GM18517 (cell line): Measurements from ENCODE around the gene NGRN.
"Not testable (repeated sequence)": the region's sequence is repeated elsewhere in the genome, so short reads cannot be mapped to it uniquely, and the experiment has no call there.

Source experiments
- ATAC-seq: cut with Tn5 transposase; IDR thresholded peaks from one replicate; pipeline ENCODE4 v1.9.1; 2021; ENCODE audit warnings: mild to moderate bottlenecking, moderate library complexity; ENCODE audit not compliant: unreplicated experiment

NGRN gene

GRCh38 chr15:90280743-90281142 lies 15.3 kb downstream of the NGRN start:
- not testable (repeated sequence) for ATAC-seq

- ATAC-seq, result not testable (repeated sequence)
These were observed 16.2 kb downstream of the NGRN start for GRCh38 chr15:90281637-90282036.

GRCh38 chr15:90286678-90287077 lies 21.2 kb downstream of the NGRN start:
- ATAC-seq, result no peak

GRCh38 chr15:90287101-90287500 lies 21.6 kb downstream of the NGRN start:
- ATAC-seq, result no peak

GRCh38 chr15:90287946-90288345 lies 22.5 kb downstream of the NGRN start:
- no peak for ATAC-seq

GRCh38 chr15:90291679-90292356 lies 26.3 kb downstream of the NGRN start:
- ATAC-seq, result no peak

GRCh38 chr15:90293040-90293810 lies 27.8 kb downstream of the NGRN start:
- not testable (repeated sequence) for ATAC-seq

GRCh38 chr15:90294159-90294558 lies 28.7 kb downstream of the NGRN start:
- no peak for ATAC-seq

GRCh38 chr15:90294601-90295269 lies 29.3 kb downstream of the NGRN start:
- no peak for ATAC-seq

GRCh38 chr15:90295270-90295648 lies 29.8 kb downstream of the NGRN start:
- no peak for ATAC-seq

GRCh38 chr15:90296316-90296884 lies 30.9 kb downstream of the NGRN start:
- not testable (repeated sequence) for ATAC-seq

GRCh38 chr15:90297021-90297420 lies 31.5 kb downstream of the NGRN start:
- no peak for ATAC-seq

- no peak for ATAC-seq
These were observed 35.1 kb downstream of the NGRN start for GRCh38 chr15:90300541-90300940.

GRCh38 chr15:90300988-90301706 lies 35.7 kb downstream of the NGRN start:
- no peak for ATAC-seq

- ATAC-seq, result no peak
These were observed 36.3 kb downstream of the NGRN start for GRCh38 chr15:90301707-90302300.

GRCh38 chr15:90305355-90305754 lies 39.9 kb downstream of the NGRN start:
- not testable (repeated sequence) for ATAC-seq

- ATAC-seq, result no peak
These were observed 40.5 kb downstream of the NGRN start for GRCh38 chr15:90305932-90306331.

- no peak for ATAC-seq
These were observed 41.1 kb downstream of the NGRN start for GRCh38 chr15:90306560-90306959.

GRCh38 chr15:90307661-90308060 lies 42.2 kb downstream of the NGRN start:
- ATAC-seq, result no peak

- no peak for ATAC-seq
These were observed 43.5 kb downstream of the NGRN start for GRCh38 chr15:90309020-90309419.
